Prostate gland (tissue), 2 donors: Measurements from ENCODE around the gene MEG3.

Experiments used
- POLR2A ChIP-seq: fragments of 450-650 bp; IDR thresholded peaks from one replicate; pipeline ENCODE4 v1.6.1; 2016; ENCODE audit warnings: antibody characterized with exemption, mild to moderate bottlenecking
- POLR2AphosphoS5 ChIP-seq: sonication (generic); formaldehyde crosslinking; IDR thresholded peaks from one replicate; pipeline ENCODE4 v1.6.1; 2017; ENCODE audit warnings: antibody characterized with exemption
- TF ChIP-seq, protein P1 (sequence below), 4 experiments: fragments of 200-600 bp in 2 of 4; fragments of 450-650 bp in 2 of 4; sonication (generic) in 2 of 4; IDR thresholded peaks; 1 replicate in 3 of 4; 2 replicates in 1 of 4; pipeline ENCODE4 v1.5.1; 2016 to 2019; ENCODE audit warnings: antibody characterized with exemption in 4 of 4, mild to moderate bottlenecking in 2 of 4, moderate library complexity in 2 of 4

DNA sequence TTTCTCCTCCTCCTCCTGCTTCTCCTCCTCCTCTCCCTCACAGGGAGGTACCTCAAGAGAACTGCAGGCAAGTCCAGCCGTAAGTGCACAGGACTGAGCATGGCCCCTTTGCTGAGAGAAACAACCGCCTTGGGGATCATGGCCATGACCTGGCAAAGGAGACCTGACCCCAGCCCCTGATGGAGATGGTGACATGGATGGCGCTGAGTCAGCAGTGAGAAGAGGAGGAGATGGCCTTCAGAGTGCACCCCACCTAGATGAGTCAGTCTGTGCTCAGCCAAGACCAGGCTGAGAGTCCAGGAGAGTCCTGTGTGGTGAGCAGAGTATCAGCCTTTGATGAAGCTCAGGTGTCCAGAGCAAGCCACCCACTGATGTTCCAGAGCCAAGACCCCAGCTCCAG is 36.4 kb downstream of the MEG3 start:
- TF ChIP-seq POLR2AphosphoS5: no peak
- TF ChIP-seq, protein P1, sequence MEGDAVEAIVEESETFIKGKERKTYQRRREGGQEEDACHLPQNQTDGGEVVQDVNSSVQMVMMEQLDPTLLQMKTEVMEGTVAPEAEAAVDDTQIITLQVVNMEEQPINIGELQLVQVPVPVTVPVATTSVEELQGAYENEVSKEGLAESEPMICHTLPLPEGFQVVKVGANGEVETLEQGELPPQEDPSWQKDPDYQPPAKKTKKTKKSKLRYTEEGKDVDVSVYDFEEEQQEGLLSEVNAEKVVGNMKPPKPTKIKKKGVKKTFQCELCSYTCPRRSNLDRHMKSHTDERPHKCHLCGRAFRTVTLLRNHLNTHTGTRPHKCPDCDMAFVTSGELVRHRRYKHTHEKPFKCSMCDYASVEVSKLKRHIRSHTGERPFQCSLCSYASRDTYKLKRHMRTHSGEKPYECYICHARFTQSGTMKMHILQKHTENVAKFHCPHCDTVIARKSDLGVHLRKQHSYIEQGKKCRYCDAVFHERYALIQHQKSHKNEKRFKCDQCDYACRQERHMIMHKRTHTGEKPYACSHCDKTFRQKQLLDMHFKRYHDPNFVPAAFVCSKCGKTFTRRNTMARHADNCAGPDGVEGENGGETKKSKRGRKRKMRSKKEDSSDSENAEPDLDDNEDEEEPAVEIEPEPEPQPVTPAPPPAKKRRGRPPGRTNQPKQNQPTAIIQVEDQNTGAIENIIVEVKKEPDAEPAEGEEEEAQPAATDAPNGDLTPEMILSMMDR (IDR thresholded peaks at IDR 0.05): no peak
- no peak for TF ChIP-seq POLR2A
